ENCODE results near the gene NRG2.

DNA sequence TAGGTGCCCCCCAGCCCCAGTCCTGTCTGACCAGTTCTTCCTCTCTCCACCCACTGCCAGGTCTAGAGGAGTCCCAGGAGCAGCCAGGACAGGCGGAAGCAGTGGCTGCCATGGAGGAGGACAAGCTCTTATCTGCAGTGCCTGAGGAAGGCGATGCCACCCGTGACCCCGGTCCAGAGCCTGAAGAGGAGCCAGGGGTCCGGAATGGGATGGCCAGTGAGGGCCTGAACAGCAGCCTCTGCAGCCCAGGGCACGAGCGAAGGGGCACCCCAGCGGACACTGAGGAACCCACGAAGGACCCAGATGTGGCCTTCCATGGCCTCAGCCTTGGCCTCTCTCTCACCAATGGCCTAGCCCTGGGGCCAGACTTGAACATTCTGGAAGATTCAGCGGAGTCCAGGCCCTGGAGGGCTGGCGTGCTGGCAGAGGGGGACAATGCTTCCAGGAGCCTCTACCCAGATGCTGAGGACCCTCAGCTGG is 233.7 kb downstream of the NRG2 start:
- TF ChIP-seq, protein P1, sequence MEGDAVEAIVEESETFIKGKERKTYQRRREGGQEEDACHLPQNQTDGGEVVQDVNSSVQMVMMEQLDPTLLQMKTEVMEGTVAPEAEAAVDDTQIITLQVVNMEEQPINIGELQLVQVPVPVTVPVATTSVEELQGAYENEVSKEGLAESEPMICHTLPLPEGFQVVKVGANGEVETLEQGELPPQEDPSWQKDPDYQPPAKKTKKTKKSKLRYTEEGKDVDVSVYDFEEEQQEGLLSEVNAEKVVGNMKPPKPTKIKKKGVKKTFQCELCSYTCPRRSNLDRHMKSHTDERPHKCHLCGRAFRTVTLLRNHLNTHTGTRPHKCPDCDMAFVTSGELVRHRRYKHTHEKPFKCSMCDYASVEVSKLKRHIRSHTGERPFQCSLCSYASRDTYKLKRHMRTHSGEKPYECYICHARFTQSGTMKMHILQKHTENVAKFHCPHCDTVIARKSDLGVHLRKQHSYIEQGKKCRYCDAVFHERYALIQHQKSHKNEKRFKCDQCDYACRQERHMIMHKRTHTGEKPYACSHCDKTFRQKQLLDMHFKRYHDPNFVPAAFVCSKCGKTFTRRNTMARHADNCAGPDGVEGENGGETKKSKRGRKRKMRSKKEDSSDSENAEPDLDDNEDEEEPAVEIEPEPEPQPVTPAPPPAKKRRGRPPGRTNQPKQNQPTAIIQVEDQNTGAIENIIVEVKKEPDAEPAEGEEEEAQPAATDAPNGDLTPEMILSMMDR (IDR thresholded peaks at IDR 0.05; ENCODE audit: low read depth, low read length) = no peak
- no peak for TF ChIP-seq POLR2A (IDR thresholded peaks at IDR 0.05; ENCODE audit: extremely low read depth, insufficient read length)

All from NB4 (cell line).